Ishikawa (cell line): ENCODE measurements around the gene KCTD5.

Experiments
- EGR1 ChIP-seq: IDR thresholded peaks from 2 replicates; pipeline ENCODE4 v1.6.1; 2012
- NFIC ChIP-seq: IDR thresholded peaks from 2 replicates; pipeline ENCODE4 v1.6.1; 2012
- ZBTB7A ChIP-seq: IDR thresholded peaks from 2 replicates; pipeline ENCODE4 v1.6.1; 2012; ENCODE audit warnings: low read depth

GRCh38 chr16:2710711-2711231, 28.4 kb downstream of the KCTD5 start:
- no peak for TF ChIP-seq NFIC
- TF ChIP-seq ZBTB7A, result no peak
- TF ChIP-seq EGR1, result no peak
